ENCODE data around the gene GPR151.
A peak's percentile ranks its signal among the peaks of the same experiment; 100 is the strongest.
"Not testable (repeated sequence)": the region's sequence is repeated elsewhere in the genome, so short reads cannot be mapped to it uniquely, and the experiment has no call there.

GPR151 gene

DNA sequence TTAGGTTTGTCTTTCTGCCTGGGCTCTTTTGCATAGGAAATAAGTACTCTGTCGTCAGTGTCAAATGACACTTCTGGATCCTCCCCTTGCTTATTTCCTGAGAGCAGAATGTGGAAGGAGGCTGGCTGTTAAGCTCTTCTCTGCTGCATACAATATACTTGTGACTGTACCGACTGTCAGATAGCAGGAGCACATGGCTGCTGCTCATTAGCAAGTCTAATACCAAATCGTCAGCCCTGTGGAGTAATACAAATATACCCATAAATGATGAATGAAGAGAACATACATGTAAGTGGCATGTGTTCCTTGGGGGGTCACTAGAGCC lies at the start of gene GPR151:
Gene GPR151 (minus strand): TSS at position 40 of the 325 bp plus-strand sequence. CDS start 77 bp downstream, outside the sequence.
- DNase-seq: no peak

DNA sequence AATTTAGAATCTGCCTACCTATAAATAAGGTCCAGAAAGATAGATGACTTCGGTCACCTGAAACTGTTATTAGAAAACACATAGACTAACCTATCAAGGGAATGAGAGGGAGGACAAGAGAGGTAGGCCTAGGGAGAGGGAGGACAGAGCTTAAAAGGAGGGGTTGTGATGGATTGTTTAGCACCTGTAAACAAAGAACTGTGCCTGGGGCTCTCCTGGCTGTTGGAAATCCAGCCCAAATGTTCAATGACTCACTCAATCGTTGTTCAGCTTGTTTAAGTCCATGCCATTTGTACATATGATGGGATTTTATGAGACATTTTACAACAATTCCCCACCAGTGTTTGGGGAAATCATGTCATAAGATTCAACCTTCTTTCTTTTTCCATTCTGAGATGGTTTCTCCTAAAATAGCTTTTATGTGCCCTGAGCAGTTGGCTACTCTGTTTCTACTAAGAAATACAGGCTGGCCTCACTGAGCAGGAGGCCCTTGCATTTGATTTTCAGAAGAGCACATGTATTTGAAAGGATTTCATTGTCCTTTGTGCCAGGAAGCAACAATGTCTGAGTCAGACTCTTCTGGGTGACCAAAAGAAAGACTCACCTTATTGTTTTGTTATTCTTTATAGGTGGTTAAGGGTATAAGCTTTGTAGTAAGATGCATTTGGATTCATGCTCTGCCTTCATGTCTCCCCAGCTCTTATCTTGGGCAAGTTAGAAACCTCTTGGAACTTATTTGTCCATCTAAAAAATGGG lies 48.2 kb upstream of the GPR151 start:
- no peak for DNase-seq

DNA sequence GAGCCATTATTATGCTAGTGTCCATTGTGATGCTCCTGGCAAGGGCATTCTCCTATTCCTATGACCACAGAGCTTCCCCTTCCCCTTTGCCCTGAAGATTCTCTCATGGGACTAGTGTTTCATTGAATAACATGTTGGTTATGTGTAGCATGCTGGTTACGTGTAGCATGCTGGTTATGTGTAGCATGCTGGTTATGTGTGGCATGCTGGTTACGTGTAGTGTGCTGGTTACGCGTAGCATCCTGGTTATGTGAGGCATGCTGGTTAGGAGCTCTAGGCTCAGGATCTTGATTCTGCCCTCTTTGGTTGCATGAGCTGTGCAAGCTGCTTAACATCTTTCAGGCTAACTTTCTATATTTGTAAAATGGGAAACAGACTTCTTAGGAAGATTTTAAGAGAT lies 46.5 kb upstream of the GPR151 start:
- DNase-seq: no peak

DNA sequence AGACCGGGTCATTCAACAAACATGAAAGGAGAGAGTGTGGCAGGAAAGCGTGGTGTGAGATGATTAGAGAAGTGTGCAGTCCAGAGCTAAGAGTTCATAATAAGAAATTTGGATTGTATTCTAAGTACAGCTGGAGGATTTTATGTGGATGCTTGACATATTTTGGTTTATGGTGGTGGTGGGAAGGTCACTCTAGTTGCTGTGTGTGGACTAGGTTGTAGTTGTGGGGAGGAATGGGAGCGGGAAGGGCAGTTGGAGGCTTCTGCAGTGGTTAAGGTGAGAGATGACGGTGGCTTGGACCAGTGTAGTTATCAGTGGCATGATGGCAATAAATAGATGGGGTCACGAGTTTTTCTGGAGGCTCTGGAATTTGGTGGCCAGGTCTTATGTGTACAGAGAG lies 45.7 kb upstream of the GPR151 start:
- no peak for DNase-seq

DNA sequence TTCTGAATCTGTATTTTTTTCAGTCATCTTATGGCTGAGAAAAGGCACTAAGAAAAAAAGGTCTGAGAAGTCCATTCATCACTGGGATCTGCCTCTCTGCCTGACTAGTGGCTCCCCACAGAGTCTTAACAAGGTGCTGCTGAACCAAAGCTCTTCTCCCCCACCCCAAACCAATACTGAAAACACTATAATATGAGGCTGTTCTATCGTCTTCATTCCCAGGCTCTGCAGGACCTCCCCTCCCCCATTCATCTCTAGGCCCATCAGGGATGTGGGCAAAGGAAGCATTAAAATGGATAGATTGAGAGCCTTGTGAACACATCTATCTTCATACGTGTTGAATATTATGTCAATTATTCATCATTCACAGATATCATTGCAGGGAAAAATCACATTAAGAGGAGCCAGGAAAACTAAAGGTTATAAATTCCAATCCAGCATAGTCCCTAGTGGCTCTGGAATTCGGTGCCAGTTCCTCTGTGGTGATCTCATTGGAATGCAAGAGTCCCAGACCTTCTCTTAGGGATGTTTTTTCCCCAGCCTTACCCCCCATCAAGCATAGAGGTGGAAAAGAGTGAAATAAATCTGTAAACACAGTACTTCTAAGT lies 44.3 kb upstream of the GPR151 start:
- no peak for DNase-seq

DNA sequence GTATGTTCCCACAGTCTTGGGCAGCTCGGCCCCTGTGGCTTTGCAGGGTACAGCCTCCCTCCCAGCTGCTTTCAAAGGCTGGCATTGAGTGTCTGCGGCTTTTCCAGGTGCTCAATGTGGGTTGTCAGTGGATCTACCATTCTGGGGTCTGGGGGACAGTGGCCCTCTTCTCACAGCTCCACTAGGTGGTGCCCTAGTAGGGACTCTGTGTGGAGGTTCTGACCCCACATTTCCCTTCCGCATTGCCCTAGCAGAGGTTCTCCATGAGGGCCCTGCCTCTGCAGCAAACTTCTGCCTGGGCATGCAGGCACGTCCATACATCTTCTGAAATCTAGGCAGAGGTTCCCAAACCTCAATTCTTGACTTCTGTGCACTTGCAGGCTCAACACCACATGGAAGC lies 40.9 kb upstream of the GPR151 start:
- DNase-seq: not testable (repeated sequence)

DNA sequence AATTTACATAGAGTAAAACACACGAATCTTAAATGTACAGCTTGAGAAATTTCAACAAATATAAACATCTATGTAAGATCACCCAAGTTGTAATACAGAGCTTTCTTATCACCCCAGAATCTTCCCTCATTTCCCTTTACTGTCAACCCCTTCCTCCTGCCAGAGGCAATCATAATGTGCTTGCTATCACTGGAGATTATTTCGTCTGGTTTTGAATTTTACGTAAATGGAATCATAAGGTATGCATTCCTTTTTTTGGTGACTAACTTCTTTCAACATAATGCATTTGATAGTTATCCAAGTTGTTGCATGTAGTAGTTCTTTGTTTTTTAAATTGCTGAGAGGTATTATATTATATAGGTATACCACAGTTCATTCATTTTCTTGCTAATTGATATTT lies 37.5 kb upstream of the GPR151 start:
- no peak for DNase-seq

DNA sequence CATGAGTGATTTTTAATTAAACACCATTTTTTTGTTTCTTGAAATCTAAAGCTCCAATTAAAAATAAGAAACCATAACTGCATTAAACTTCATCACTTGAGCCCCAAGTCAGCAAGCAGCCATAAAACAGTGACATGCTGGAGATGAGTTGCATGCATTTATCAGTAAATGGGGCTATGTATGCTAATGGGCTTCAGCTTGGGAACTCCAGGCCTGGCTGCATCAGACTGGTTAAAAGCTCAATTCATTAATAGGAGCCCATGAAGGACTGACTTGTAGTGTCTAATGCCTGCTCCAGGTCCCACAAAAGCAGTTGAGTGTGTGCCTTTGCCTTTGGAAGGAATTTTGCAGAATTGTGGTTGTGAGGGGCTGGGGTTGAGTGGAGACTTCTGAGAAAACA lies 33.6 kb upstream of the GPR151 start:
- no peak for DNase-seq

DNA sequence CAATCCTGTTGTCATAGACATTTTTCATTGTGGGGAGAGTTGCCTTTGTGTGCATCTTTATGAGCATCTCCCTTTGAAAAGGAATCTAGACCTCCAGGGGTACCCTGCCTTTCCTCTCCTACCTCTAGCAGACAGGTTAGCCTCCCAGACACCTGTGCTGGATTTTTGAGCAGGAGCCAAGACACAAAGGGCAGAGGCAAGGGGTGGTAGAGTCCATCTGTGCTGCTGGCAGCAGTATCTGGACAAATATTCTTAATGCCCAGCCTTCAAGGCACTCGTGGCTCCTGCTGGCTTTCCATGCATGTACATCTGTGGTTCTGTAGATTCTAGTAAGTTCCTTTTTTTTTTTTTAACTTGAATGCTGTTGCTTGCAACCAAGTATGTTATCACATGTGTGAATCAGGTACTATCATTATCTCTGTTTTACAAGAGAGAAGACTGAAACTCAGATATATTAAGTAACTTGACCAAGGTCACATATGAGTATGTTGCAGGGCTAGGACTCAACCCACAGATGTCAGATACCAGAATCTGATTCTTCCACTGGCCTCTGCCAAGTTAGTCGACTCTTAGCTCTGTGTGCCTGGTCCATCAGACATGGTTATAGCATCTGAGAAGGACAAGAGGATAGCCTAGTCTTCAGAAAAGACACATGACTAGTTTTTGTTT lies 32.9 kb upstream of the GPR151 start:
- no peak for DNase-seq

DNA sequence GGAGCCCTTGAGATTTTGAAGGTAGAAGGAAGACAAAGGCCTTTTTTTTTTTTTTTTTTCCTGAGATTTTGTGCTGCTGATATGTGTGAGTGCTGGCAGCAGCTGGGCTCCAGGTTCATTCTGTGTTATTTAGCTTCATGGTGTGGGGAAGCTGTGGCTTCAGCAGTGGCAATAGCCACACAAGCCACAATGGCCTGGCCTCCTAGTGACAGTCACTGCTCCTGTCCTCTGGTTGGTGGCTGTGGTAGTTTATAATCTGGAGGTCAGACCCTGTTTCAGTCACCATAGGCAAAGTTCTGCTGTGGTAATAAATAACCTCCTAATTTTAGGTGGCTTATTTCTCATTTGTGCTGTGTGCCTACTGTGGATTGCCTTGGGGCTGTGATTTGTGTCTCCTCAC lies 28.2 kb upstream of the GPR151 start:
- no peak for DNase-seq

DNA sequence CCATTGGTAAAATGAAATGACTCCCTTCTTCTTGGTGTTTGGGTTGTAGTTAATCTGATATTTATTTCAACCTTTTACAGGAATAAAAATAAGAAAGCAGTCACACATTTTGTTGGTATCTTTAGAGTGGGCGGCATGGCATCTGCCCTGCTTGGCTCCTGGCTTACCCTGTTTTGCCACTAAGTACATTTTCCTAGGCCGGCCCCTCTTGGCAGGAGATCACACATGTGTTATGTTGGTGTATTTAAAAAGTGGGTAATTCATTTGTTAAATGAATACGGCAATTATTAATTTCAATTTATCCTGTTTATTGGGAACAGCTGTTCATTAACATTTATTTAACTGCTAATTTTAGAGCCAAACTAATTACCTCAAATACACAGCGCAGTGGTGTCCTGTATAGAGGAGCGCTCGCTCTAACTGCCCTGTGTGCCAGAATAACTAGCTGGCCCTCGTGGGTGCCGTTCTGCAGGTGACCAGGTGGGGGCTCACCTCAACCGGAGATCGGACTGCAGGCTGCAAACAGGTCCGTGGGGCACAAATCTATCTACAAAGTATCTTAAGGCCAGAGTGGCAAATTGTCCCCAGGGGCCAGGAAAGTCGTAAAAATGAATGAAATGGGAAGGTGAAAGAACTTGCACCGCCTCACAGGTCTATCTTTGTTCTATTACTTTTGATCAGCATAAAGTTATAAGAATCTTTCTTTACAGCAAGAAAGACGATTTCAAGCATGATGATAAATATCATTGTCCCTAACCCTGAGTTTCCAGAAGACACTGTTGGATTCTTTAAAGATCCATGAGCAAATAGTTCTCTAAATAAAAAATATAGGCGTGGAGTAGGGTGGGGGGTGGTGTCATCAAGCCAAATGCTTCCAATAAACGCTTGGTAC lies 26.2 kb upstream of the GPR151 start:
- DNase-seq: peak; percentile 51

DNA sequence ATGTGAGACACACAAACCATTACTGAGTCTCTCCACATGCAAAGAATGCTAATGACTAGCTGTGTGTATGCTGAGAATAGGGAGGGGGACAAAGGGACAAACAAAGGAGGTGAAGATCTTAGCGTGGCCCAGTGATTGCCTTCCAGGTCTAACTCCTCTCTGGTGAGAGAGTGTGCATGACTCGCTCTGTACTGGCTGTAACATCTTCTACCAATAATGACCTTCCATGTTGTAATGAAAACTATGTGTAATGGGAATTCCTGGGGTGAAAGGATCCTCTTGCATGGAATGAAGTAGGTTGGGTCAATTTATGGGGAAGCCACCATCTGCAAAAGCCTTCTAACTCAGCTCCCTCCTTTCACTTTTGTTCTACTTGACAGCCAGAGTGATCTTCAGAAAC lies 24.4 kb upstream of the GPR151 start:
- DNase-seq: no peak

DNA sequence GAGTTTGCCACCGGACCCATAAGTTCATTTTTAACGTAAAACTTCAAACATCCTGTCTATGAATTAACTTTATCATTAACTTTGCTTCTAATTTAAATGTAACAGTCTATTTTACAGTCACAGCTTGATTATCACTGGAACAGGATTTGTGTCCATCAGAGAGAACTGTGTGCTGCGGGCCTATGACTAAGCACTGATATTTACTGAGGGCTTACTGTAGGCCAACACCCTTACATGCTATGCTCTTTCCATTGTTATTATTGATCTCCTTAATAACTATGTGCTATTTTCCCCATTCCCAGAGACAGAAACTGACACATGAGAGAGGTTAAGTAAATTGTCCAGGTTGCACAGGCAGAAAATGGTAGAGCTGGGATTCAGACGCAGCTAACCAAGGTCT lies 24.0 kb upstream of the GPR151 start:
- DNase-seq: no peak

DNA sequence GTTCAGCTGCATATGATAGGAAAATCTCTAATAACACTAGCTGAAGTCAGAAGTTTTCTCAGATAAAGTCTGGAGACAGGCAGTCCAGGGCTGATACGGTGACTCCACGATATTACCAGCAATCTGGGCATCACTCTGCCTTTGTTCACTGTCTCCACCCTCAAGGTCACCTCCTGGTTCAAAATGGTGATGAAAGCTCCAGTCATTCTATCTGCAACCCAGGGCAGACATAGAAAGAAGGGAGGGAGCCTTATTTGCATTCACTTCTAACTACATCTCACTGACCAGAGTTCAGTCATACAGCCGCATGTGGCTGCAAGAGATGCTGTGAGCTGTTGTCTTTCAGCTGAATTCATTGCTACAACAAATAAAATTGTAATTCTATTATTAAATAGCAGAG lies 22.4 kb upstream of the GPR151 start:
- no peak for DNase-seq

DNA sequence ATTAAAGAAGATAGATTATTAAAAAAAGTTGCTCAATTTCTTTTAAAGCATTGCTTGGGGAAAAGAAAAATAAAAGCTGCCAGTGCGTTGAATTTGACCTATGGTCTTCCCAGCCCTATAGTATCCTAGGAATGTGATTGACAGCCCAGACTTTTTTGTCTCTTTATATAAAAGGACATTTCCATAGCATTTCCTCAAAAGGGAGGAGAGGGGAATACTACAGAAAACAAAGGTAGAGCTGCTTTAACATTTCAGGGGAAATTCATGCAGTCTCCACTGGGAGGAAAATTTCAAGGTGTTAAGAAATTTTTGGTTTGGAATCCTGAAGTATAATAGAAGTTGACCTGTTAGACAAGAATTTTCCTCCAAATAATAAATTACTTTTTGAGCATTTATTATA lies 17.9 kb upstream of the GPR151 start:
- no peak for DNase-seq

DNA sequence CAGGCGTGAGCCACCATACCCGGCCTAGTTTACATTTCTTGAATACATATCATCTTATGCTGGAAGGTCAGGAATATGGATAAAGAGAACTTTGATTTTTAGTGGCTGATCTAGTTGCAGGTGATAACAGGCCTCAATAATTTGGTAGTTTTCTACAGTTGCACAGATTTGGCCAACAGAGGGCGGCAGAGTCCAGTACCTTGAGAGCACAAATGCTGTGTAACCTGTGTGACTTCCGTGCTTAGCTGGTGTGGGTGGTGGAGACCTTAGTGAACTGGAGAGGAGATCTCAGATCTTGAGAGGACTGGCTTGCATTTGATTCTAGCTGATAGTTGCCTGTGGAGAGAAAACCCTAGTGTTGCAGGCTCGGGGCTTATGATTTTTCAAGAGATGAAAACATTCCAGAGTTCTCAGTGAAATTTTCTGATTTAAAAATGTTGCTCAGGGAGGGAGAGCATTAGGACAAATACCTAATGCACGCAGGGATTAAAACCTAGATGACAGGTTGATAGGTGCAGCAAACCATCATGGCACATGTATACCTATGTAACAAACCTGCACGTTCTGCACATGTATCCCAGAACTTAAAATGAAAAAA lies 17.4 kb upstream of the GPR151 start:
- peak; percentile 74 for DNase-seq

DNA sequence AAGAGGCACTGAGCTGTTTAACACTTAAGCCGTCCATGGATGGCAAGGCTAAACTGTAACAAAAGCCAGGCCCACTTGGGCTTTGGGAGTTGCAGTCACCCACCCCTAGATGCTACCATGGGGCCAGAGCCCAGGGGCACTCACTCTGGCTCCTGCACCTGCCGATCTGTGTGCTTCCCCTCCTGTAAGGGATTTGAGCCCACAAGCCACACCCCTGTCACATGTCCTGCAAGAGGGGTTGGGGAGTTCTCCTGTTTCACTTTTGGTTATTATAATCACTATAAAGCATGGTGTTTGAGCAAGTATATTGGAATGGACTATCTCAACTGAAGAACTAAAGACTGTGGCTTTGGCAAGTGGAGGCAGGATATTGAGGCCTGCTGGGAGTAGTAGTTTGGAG lies 14.0 kb upstream of the GPR151 start:
- no peak for DNase-seq

DNA sequence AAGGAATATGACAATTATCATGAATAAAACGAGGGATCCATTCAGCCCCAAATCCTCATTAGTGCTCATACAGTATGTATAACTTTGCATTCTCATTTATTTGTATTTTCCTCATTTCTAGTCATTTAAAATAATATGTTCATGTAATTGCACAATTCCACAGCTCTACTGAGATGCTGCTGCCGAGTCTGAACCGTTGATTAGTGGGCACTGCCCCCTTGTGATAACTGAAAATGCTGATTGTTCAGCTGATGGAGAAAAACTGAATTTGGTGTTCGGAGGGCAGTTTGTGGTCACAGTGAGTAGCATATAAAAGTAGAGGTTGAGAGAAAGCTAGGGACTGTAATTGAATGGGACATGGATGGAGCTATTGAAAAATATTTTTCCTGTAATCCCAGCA lies 12.2 kb upstream of the GPR151 start:
- no peak for DNase-seq

DNA sequence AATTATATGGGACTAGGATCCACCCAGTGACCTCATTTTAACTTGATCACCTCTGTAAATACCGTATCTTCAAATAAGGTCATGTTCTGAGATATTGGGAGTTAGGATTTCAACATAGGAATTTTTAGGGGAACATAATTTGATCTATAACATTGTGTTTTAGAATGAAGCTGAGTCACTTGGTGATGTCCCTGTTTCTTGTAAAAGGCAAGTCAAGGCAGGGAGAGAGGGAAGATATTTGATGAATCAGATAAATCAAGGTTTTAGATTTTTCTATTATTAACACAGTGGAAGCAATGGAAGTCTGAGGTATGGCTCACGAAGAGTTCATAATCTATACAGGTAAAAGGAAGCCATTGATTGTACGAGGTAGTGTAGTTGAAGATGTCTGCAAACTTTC lies 11.8 kb upstream of the GPR151 start:
- DNase-seq: no peak

DNA sequence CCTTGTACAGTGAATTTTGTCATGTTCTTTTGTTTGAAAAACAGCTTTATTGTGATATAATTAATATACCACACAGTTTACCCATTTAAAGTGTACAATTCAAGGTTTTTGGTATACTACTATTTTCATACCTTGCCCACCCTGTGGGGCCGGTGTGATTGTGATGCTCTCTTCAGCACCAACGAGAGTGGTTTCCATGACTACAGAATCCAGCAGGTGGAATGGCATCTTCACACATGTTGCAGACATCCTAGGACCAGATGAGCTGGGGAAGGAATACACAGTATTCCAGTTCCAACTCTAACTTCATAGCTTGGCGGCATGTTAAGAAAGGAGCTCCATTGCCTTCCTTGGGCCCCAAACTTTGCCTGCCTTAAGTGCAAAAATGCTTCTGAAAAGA lies 7.7 kb upstream of the GPR151 start:
- no peak for DNase-seq

DNA sequence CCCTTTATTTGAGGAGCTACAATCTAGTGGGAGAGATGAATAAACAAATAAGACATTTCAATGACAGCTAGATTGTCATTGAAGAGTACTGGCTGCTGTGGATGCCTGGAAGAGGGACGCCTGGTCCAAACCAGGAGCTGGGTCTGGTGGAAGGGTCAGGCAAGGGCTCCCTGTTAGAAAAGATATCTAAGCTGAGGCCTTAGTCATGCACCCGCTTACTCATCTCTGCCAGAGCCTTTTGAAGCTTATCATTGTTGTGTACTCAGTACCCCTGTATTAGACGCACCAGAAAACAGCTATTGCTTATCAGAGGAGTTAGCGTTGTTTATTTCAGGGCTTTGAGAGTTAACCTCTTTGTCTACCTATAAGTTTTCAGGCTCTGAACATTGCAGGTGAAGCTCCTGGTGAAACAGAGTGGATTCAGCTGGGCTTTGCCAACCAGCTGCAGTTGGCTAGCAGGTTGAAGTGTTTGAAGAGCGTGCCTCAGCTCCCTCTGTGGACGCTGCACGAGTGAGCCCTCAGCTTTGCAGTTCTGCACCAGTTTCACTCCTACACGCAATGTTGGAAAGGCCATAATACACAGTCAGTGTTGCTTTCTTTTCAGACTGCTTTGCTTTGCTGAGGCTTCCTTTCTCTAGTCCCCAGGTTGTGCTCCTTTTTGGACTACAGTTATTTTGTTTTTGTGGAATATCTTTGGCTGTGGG lies 5.6 kb upstream of the GPR151 start:
- peak; percentile 28 for DNase-seq

DNA sequence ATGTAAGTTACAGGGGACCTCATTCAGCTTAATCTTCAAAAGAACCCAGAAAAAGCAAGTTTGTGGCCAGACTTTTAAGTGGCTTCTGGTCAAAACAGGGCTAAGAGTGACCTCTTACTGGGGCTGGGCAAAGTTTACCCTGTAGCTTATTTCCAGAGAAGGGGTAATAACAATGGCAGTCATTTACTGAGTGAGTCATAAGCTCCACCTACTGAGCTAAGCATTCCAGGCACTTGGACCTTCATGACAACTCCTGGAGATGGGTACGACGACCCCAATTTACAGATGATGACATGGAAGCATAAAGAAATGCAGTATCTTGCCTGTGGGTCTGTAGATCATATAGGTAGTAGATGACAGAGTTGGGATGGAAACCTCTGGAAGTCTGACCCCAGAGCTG lies 4.7 kb upstream of the GPR151 start:
- no peak for DNase-seq

Data from NCI-H1092 treated with DMSO at 0.1 percent for 48 hours (cell line).